ENCODE measurements around the gene UMODL1. TPM values are rescaled to one million over a fixed set of nuclear protein-coding genes. Genes with fewer than 3 reads are reported as not detected.

Gene UMODL1
- total RNA-seq, 1 donor from 2014 or later: 0.49 TPM

- no peak for DNase-seq
- ATAC-seq: no peak
- no peaks in the 10 kb centered on the region for H3K36me3 ChIP-seq
- no peak overlapping the region for H3K27ac ChIP-seq
- no peaks in the 10 kb centered on the region for H3K27me3 ChIP-seq
- H3K4me1 ChIP-seq: peaks cover 4% of the 10 kb centered on the region
- TF ChIP-seq, protein P1, sequence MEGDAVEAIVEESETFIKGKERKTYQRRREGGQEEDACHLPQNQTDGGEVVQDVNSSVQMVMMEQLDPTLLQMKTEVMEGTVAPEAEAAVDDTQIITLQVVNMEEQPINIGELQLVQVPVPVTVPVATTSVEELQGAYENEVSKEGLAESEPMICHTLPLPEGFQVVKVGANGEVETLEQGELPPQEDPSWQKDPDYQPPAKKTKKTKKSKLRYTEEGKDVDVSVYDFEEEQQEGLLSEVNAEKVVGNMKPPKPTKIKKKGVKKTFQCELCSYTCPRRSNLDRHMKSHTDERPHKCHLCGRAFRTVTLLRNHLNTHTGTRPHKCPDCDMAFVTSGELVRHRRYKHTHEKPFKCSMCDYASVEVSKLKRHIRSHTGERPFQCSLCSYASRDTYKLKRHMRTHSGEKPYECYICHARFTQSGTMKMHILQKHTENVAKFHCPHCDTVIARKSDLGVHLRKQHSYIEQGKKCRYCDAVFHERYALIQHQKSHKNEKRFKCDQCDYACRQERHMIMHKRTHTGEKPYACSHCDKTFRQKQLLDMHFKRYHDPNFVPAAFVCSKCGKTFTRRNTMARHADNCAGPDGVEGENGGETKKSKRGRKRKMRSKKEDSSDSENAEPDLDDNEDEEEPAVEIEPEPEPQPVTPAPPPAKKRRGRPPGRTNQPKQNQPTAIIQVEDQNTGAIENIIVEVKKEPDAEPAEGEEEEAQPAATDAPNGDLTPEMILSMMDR (IDR thresholded peaks at IDR 0.05): no peak
- no peak overlapping the region for H3K4me3 ChIP-seq
- no peaks in the 10 kb centered on the region for H3K9me3 ChIP-seq
- intact Hi-C loops (cut with DNase I): no loop called here
Measured at GRCh38 chr21:42141643-42142042, 70.5 kb downstream of the UMODL1 start.

DNA sequence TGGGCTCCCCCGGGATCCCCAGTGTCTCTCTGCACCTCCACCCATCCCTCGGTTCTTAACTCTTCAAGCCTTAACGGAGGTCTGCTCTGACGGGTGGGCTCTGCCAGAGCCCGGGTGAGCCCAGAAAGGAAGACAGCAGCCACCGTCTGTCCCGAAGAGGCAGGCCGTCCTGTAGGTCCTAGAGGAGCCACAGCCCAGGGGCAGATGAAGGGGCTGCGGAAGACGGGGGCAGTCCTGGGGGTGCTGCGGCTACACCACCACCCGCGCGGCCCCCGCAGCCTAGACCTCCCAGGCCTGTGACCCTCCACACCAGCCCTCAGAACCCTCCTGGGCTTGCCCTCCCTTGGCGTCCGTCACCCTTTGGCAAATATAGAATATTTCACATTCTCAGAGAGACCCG is 71.0 kb downstream of the UMODL1 start:
- H3K36me3 ChIP-seq: no peaks in the 10 kb centered on the region
- DNase-seq (no peak), ATAC-seq (no peak)
- no peak overlapping the region for H3K27ac ChIP-seq
- H3K9me3 ChIP-seq: no peaks in the 10 kb centered on the region
- no peaks in the 10 kb centered on the region for H3K27me3 ChIP-seq
- peaks cover 4% of the 10 kb centered on the region for H3K4me1 ChIP-seq
- TF ChIP-seq, protein P1 (IDR thresholded peaks at IDR 0.05): no peak
- no peak overlapping the region for H3K4me3 ChIP-seq
- intact Hi-C loops (cut with DNase I): no loop called here

- DNase-seq (no peak), ATAC-seq (no peak)
- Histone ChIP-seq H3K4me3 (no peak overlapping the region), H3K9me3 (no peaks in the 10 kb centered on the region), H3K36me3 (no peaks in the 10 kb centered on the region), H3K27me3 (no peaks in the 10 kb centered on the region), H3K27ac (no peak overlapping the region), H3K4me1 (peaks cover 4% of the 10 kb centered on the region)
- TF ChIP-seq, protein P1 (IDR thresholded peaks at IDR 0.05): no peak
- intact Hi-C loops (cut with DNase I): no loop called here
Measured at GRCh38 chr21:42142627-42143026, 71.5 kb downstream of the UMODL1 start.

DNA sequence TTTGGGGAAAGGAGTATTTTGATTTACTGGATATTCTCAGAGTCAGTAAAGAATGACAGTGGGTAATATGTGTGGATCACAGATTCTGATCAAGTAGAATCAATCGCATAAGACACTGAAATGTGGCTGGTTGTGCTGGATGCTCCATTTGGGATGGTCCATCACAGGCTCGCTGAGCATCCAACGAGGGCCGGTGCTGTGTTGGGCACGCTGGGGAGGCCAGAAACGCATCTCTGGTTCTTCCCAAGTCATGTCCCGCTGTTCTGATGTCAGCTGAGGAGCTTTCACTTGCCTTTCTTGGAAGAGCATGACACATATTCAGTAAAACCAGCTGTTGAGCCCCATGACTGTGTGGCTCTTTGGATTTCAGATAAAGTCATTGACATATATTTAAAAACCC is 72.0 kb downstream of the UMODL1 start:
- H3K27me3 ChIP-seq: no peaks in the 10 kb centered on the region
- no peak for DNase-seq
- no peak for ATAC-seq
- no peak overlapping the region for H3K27ac ChIP-seq
- no peaks in the 10 kb centered on the region for H3K9me3 ChIP-seq
- H3K36me3 ChIP-seq: no peaks in the 10 kb centered on the region
- TF ChIP-seq, protein P1 (IDR thresholded peaks at IDR 0.05): no peak
- no peak overlapping the region for H3K4me3 ChIP-seq
- intact Hi-C loops (cut with DNase I): no loop called here
- peaks cover 4% of the 10 kb centered on the region for H3K4me1 ChIP-seq

DNA sequence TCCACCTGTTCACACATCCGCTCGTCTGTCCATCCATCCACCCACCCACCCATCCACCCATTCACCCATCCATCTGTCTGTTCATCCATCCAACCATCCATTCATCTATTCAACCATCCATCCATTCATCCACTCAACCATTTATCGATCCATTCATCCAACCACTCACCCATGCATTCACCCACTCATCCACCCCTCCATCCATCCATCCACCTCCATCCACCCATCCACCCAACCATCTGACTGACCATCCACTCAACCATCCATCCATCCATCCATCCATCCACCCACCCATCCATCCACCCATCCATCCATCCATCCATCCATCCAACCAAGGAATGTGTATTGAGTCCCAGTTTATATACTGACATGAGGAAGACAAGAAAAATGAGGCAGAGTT is 73.1 kb downstream of the UMODL1 start:
- H3K27ac ChIP-seq: no peak overlapping the region
- no peaks in the 10 kb centered on the region for H3K27me3 ChIP-seq
- no peak for ATAC-seq
- intact Hi-C loops (cut with DNase I): no loop called here
- DNase-seq: no peak
- peaks cover 4% of the 10 kb centered on the region for H3K4me1 ChIP-seq
- H3K4me3 ChIP-seq: no peak overlapping the region
- H3K36me3 ChIP-seq: no peaks in the 10 kb centered on the region
- no peaks in the 10 kb centered on the region for H3K9me3 ChIP-seq
- TF ChIP-seq, protein P1 (IDR thresholded peaks at IDR 0.05): no peak
